Activated gamma-delta T cell treated with Interleukin-2 at 50 U/mL for 16 hours (primary cell): ENCODE results near the gene POSTN.

Source experiments
- DNase-seq: peaks from one replicate; pipeline ENCODE4 v3.0.0-alpha.2; 2020

POSTN gene

GRCh38 chr13:37598597-37598996 is at the start of gene POSTN:
TSS of gene POSTN (minus strand) at chr13:37598768. CDS start at chr13:37598726, 42 bp downstream.
- no peak for DNase-seq

GRCh38 chr13:37647031-37647650 is 48.6 kb upstream of the POSTN start:
- no peak for DNase-seq

GRCh38 chr13:37646531-37646930 is 48.0 kb upstream of the POSTN start:
- no peak for DNase-seq

GRCh38 chr13:37645181-37645740 is 46.7 kb upstream of the POSTN start:
- no peak for DNase-seq

GRCh38 chr13:37641391-37641790 is 42.8 kb upstream of the POSTN start:
- no peak for DNase-seq

- no peak for DNase-seq
Measured at GRCh38 chr13:37640499-37640898, 41.9 kb upstream of the POSTN start.

GRCh38 chr13:37636701-37637100 is 38.1 kb upstream of the POSTN start:
- DNase-seq = no peak

- DNase-seq = no peak
Measured at GRCh38 chr13:37632294-37632693, 33.7 kb upstream of the POSTN start.

GRCh38 chr13:37627428-37627827 is 28.9 kb upstream of the POSTN start:
- DNase-seq = no peak

GRCh38 chr13:37621811-37622361 is 23.3 kb upstream of the POSTN start:
- no peak for DNase-seq

- no peak for DNase-seq
Measured at GRCh38 chr13:37618554-37618953, 20.0 kb upstream of the POSTN start.

- no peak for DNase-seq
Measured at GRCh38 chr13:37617173-37617572, 18.6 kb upstream of the POSTN start.

GRCh38 chr13:37616131-37616530 is 17.6 kb upstream of the POSTN start:
- DNase-seq = no peak

- DNase-seq = no peak
Measured at GRCh38 chr13:37615276-37615675, 16.7 kb upstream of the POSTN start.

GRCh38 chr13:37613638-37614037 is 15.1 kb upstream of the POSTN start:
- no peak for DNase-seq

GRCh38 chr13:37613236-37613635 is 14.7 kb upstream of the POSTN start:
- DNase-seq = no peak

- DNase-seq = no peak
Measured at GRCh38 chr13:37608750-37609339, 10.3 kb upstream of the POSTN start.

GRCh38 chr13:37602733-37603381 is 4.3 kb upstream of the POSTN start:
- no peak for DNase-seq

- no peak for DNase-seq
Measured at GRCh38 chr13:37601648-37602440, 3.3 kb upstream of the POSTN start.

- no peak for DNase-seq
Measured at GRCh38 chr13:37599519-37599918, 951 bp upstream of the POSTN start.

GRCh38 chr13:37597477-37598025 is 1.0 kb downstream of the POSTN start:
- DNase-seq = no peak

- no peak for DNase-seq
Measured at GRCh38 chr13:37596805-37597204, 1.8 kb downstream of the POSTN start.

- no peak for DNase-seq
Measured at GRCh38 chr13:37595162-37595561, 3.4 kb downstream of the POSTN start.
